Amniotic stem cell (primary cell): ENCODE data around the gene DPF1.

Experiments
- DNase-seq: peaks from one replicate; lab custom pipeline; 2025; lab: John Stamatoyannopoulos, UW

The DPF1 gene

GRCh38 chr19:38163419-38164290 is 60.4 kb downstream of the DPF1 start:
- DNase-seq: no peak

- DNase-seq: no peak
Observed at GRCh38 chr19:38162632-38163031, 61.4 kb downstream of the DPF1 start.

DNA sequence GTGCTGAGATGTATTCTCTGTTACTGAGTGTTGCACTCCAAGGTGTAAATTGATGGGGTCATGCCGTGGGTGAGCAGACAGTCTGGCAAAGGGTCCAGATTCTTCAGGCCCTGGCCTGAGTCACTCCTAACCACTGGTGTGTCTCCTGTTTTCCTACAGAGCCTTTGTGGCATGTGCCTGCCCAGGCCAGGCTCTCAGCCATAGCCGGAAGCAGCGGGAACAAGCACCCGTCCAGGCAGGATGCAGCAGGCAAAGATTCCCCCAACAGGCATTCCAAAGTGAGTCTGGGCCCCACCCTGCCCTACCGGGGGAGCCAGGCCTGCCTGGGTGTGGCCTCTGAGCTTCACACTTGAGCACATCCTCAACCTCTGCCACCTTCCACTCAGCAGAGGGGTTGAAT is 61.9 kb downstream of the DPF1 start:
- DNase-seq: no peak
